Renal cortical epithelial cell (primary cell): ENCODE measurements around the gene STUB1. TPM values are rescaled to one million over a fixed set of nuclear protein-coding genes. Genes with fewer than 3 reads are reported as not detected.
A peak's percentile ranks its signal among the peaks of the same experiment; 100 is the strongest.

Experiments used
- DNase-seq: peaks from one replicate; pipeline ENCODE4 v3.0.0-alpha.2; 2011; ENCODE audit warnings: low read depth
- total RNA-seq: library from RNA; depleted of rRNA; stranded (reverse); fragments of >200 nt; gene quantifications from 2 replicates; pipeline ENCODE4 v1.2.3, GENCODE V29; 2014

The STUB1 gene
- total RNA-seq, 1 donor from 2014 or later, result 78.5 TPM

- no peak for DNase-seq
These were observed 14.1 kb downstream of the STUB1 start for GRCh38 chr16:694187-694862.

GRCh38 chr16:694863-695354 lies 14.7 kb downstream of the STUB1 start:
- no peak for DNase-seq

- DNase-seq, result peak; percentile 44
These were observed 15.3 kb downstream of the STUB1 start for GRCh38 chr16:695355-696089.

GRCh38 chr16:698911-699671 lies 18.9 kb downstream of the STUB1 start:
- DNase-seq, result no peak

- DNase-seq, result no peak
These were observed 20.7 kb downstream of the STUB1 start for GRCh38 chr16:700684-701584.

GRCh38 chr16:702341-702740 lies 22.1 kb downstream of the STUB1 start:
- no peak for DNase-seq

- DNase-seq, result no peak
These were observed 23.2 kb downstream of the STUB1 start for GRCh38 chr16:703406-703805.

GRCh38 chr16:704047-704446 lies 23.8 kb downstream of the STUB1 start:
- DNase-seq, result no peak

GRCh38 chr16:704552-705380 lies 24.6 kb downstream of the STUB1 start:
- DNase-seq, result no peak

GRCh38 chr16:705431-706188 lies 25.4 kb downstream of the STUB1 start, which contains the start of gene FBXL16:
FBXL16 (minus strand) TSS chr16:705801; CDS start chr16:697405, 8,396 bp downstream.
- no peak for DNase-seq

GRCh38 chr16:706189-707061 lies 26.2 kb downstream of the STUB1 start:
- DNase-seq, result no peak

- DNase-seq, result no peak
These were observed 26.9 kb downstream of the STUB1 start for GRCh38 chr16:707062-707538.

GRCh38 chr16:708019-708418 lies 27.8 kb downstream of the STUB1 start:
- no peak for DNase-seq

GRCh38 chr16:708959-709358 lies 28.7 kb downstream of the STUB1 start:
- no peak for DNase-seq

- DNase-seq, result peak; percentile 44
These were observed 29.6 kb downstream of the STUB1 start for GRCh38 chr16:709566-710499.

- DNase-seq, result no peak
These were observed 30.4 kb downstream of the STUB1 start for GRCh38 chr16:710500-711075.

- no peak for DNase-seq
These were observed 30.9 kb downstream of the STUB1 start for GRCh38 chr16:711084-711483.
